GM18520 (cell line): Measurements from ENCODE around the gene PABPN1L.

Experiments used
- ATAC-seq: cut with Tn5 transposase; IDR thresholded peaks from one replicate; pipeline ENCODE4 v1.9.1; 2021; ENCODE audit not compliant: unreplicated experiment

The PABPN1L gene

GRCh38 chr16:88815227-88815626, 51.2 kb downstream of the PABPN1L start:
- ATAC-seq = no peak

- ATAC-seq = no peak
Observed at GRCh38 chr16:88814144-88814502, 52.3 kb downstream of the PABPN1L start.
